Liver (tissue), 9 donors: ENCODE measurements around the gene COL20A1. TPM values are rescaled to one million over a fixed set of nuclear protein-coding genes. Genes with fewer than 3 reads are reported as not detected.

ENCODE experiments used
- DNase-seq: peaks from one replicate; pipeline ENCODE4 v3.0.0-alpha.2; 2017; ENCODE audit warnings: low spot score
- H3K27ac ChIP-seq, 2 donors: one replicate each; pipeline ENCODE4 v1.7.0; 2013; ENCODE audit warnings: inconsistent platforms in 2 of 2, low read length in 2 of 2, control low read depth in 1 of 2, low read depth in 1 of 2, mild to moderate bottlenecking in 1 of 2
- H3K27me3 ChIP-seq, 4 donors: one replicate each; pipeline versions ENCODE4 v1.6.1 to v1.7.0; 2013; ENCODE audit warnings: low read length in 3 of 4, inconsistent platforms in 1 of 4, mild to moderate bottlenecking in 1 of 4, moderate library complexity in 1 of 4; ENCODE audit not compliant: control insufficient read depth in 4 of 4, insufficient read depth in 4 of 4
- H3K36me3 ChIP-seq, 4 donors: one replicate each; pipeline versions ENCODE4 v1.6.1 to v1.7.0; 2013; ENCODE audit warnings: low read length in 3 of 4, mild to moderate bottlenecking in 3 of 4, low read depth in 1 of 4, moderate library complexity in 1 of 4; ENCODE audit not compliant: control insufficient read depth in 4 of 4, insufficient read depth in 3 of 4
- H3K4me1 ChIP-seq, 4 donors: one replicate each; pipeline versions ENCODE4 v1.6.1 to v1.7.0; 2013; ENCODE audit warnings: low read length in 3 of 4, mild to moderate bottlenecking in 3 of 4, moderate library complexity in 1 of 4; ENCODE audit not compliant: control insufficient read depth in 4 of 4, insufficient read depth in 4 of 4
- H3K4me3 ChIP-seq, 3 donors: one replicate each; pipeline versions ENCODE4 v1.6.1 to v1.7.0; 2013; ENCODE audit warnings: low read length in 3 of 3, control low read depth in 1 of 3, low read depth in 1 of 3, mild to moderate bottlenecking in 1 of 3
- H3K9ac ChIP-seq, 2 donors: one replicate each; pipeline ENCODE4 v1.7.0; 2013; ENCODE audit warnings: low read length in 2 of 2, mild to moderate bottlenecking in 2 of 2, moderate library complexity in 2 of 2, control low read depth in 1 of 2, low read depth in 1 of 2
- H3K9me3 ChIP-seq, 4 donors: one replicate each; pipeline versions ENCODE4 v1.6.1 to v1.7.0; 2013; ENCODE audit warnings: low read length in 3 of 4; ENCODE audit not compliant: control insufficient read depth in 4 of 4
- ATF3 ChIP-seq: IDR thresholded peaks from 2 replicates; pipeline ENCODE4 v1.6.1; 2016; ENCODE audit warnings: antibody characterized with exemption
- CTCF ChIP-seq: fragments of 150-350 bp; IDR thresholded peaks from 2 replicates; pipeline ENCODE4 v1.5.1; 2017; ENCODE audit warnings: improper control_type of control experiment, low read depth, low read length; ENCODE audit not compliant: missing input control
- FOXA1 ChIP-seq: IDR thresholded peaks from 2 replicates; pipeline ENCODE4 v1.6.1; 2016; ENCODE audit warnings: antibody characterized with exemption
- FOXA2 ChIP-seq: IDR thresholded peaks from 2 replicates; pipeline ENCODE4 v1.6.1; 2016; ENCODE audit warnings: antibody characterized with exemption
- GABPA ChIP-seq, 2 donors: IDR thresholded peaks in 1 of 2; conservative IDR thresholded peaks in 1 of 2; 2 replicates each; pipeline ENCODE4 v1.6.1; 2016; ENCODE audit warnings: antibody characterized with exemption in 2 of 2, mild to moderate bottlenecking in 1 of 2, moderate library complexity in 1 of 2
- HNF4A ChIP-seq, 2 donors: conservative IDR thresholded peaks; 2 replicates each; pipeline ENCODE4 v1.6.1; 2016; ENCODE audit warnings: antibody characterized with exemption in 2 of 2, mild to moderate bottlenecking in 2 of 2
- JUND ChIP-seq, 2 donors: IDR thresholded peaks; 2 replicates each; pipeline ENCODE4 v1.6.1; 2016; ENCODE audit warnings: antibody characterized with exemption in 2 of 2
- NR2F2 ChIP-seq: IDR thresholded peaks from 2 replicates; pipeline ENCODE4 v1.6.1; 2016; ENCODE audit warnings: antibody characterized with exemption
- REST ChIP-seq: IDR thresholded peaks from 2 replicates; pipeline ENCODE4 v1.6.1; 2016; ENCODE audit warnings: antibody characterized with exemption, mild to moderate bottlenecking
- SP1 ChIP-seq: IDR thresholded peaks from 2 replicates; pipeline ENCODE4 v1.6.1; 2018; ENCODE audit warnings: antibody characterized with exemption, mild to moderate bottlenecking
- YY1 ChIP-seq: IDR thresholded peaks from 2 replicates; pipeline ENCODE4 v1.6.1; 2016; ENCODE audit warnings: antibody characterized with exemption, mild to moderate bottlenecking
- WGBS: extraction: QIAGEN DNeasy Blood & Tissue Kit; methylation state at CpG from one replicate; pipeline ENCODE4 v1.1.7; 2013; 5-methylcytosine and 5-hydroxymethylcytosine counted together
- polyA plus RNA-seq, 2 donors: library from polyadenylated mRNA; stranded (reverse) in 1 of 2; unstranded in 1 of 2; fragments of 200-250 nt in 1 of 2; fragments of >200 nt in 1 of 2; fragmentation: Nextera tagmentation in 1 of 2; extraction: Ambion mirVana in 1 of 2; gene quantifications; one replicate each; pipeline versions ENCODE4 v1.2.1 to v1.2.3, GENCODE V29; 2013 to 2015
- total RNA-seq, 2 donors: library from RNA; depleted of rRNA; stranded (reverse); fragments of >200 nt; gene quantifications; one replicate each; pipeline ENCODE4 v1.2.3, GENCODE V29; 2014
- donor health status: healthy.
- donor health status: healthy.
- donor health status: healthy.
- donor health status: healthy.
- donor health status: healthy.

The COL20A1 gene
- total and polyA plus RNA-seq, 4 donors: not detected

- Histone ChIP-seq H3K9ac (no peak overlapping the region), H3K27me3 (peaks cover 0 to 2% (median 0%) of the 10 kb centered on the region in 4 donors), H3K9me3 (no peaks in the 10 kb centered on the region), H3K4me3 (no peak overlapping the region), H3K27ac (no peak overlapping the region), H3K4me1 (no peaks in the 10 kb centered on the region), H3K36me3 (no peaks in the 10 kb centered on the region)
- DNase-seq: no peak
- WGBS: 83% methylated on average over 29 of the region's 29 CpGs
- TF ChIP-seq JUND (IDR thresholded peaks at IDR 0.05): no peak
- TF ChIP-seq YY1: no peak
- no peak for TF ChIP-seq SP1
- TF ChIP-seq FOXA2: no peak
- no peak for TF ChIP-seq FOXA1
These were observed 18.3 kb downstream of the COL20A1 start for GRCh38 chr20:63311186-63311832.

GRCh38 chr20:63311833-63312243 lies 18.9 kb downstream of the COL20A1 start:
- Histone ChIP-seq H3K9ac (no peak overlapping the region), H3K9me3 (no peaks in the 10 kb centered on the region), H3K4me1 (no peaks in the 10 kb centered on the region), H3K27ac (no peak overlapping the region), H3K36me3 (no peaks in the 10 kb centered on the region), H3K27me3 (peaks cover 0 to 2% (median 0%) of the 10 kb centered on the region in 4 donors), H3K4me3 (no peak overlapping the region)
- no peak for DNase-seq
- TF ChIP-seq SP1: no peak
- no peak for TF ChIP-seq FOXA1
- no peak for TF ChIP-seq CTCF
- TF ChIP-seq ATF3: no peak
- no peak for TF ChIP-seq YY1
- WGBS: 73% methylated on average over 18 of the region's 18 CpGs

- H3K4me3 ChIP-seq: no peak overlapping the region
- no peaks in the 10 kb centered on the region for H3K9me3 ChIP-seq
- no peak overlapping the region for H3K27ac ChIP-seq
- no peak for DNase-seq
- no peaks in the 10 kb centered on the region for H3K36me3 ChIP-seq
- peaks cover 0 to 2% (median 0%) of the 10 kb centered on the region in 4 donors for H3K27me3 ChIP-seq
- WGBS: 74% methylated on average over 9 of the region's 9 CpGs
- no peaks in the 10 kb centered on the region for H3K4me1 ChIP-seq
- TF ChIP-seq FOXA1 (no peak), HNF4A (conservative IDR thresholded peaks at IDR 0.05) (no peak), NR2F2 (no peak)
- H3K9ac ChIP-seq: no peak overlapping the region
These were observed 19.3 kb downstream of the COL20A1 start for GRCh38 chr20:63312273-63312672.

GRCh38 chr20:63312690-63313348 lies 19.8 kb downstream of the COL20A1 start:
- Histone ChIP-seq H3K4me3 (no peak overlapping the region), H3K9me3 (no peaks in the 10 kb centered on the region), H3K36me3 (no peaks in the 10 kb centered on the region), H3K4me1 (no peaks in the 10 kb centered on the region), H3K27me3 (peaks cover 0 to 1% (median 0%) of the 10 kb centered on the region in 4 donors), H3K27ac (no peak overlapping the region), H3K9ac (no peak overlapping the region)
- WGBS: 84% methylated on average over 22 of the region's 22 CpGs
- no peak for DNase-seq
- TF ChIP-seq REST (no peak), GABPA (IDR thresholded peaks at IDR 0.05 in 1 of 2, conservative IDR thresholded peaks at IDR 0.05 in 1 of 2) (no peak), SP1 (no peak), ATF3 (no peak), CTCF (no peak)
